WTC11 (cell line): ENCODE measurements around the gene SLC38A10. TPM values are rescaled to one million over a fixed set of nuclear protein-coding genes. Genes with fewer than 3 reads are reported as not detected.
A peak's percentile ranks its signal among the peaks of the same experiment; 100 is the strongest.

Source experiments
- ATAC-seq: fragments of 200-7000 bp; cut with Tn5 transposase; 2 replicates; pipeline ENCODE4 v1.10.0; 2021; ENCODE audit warnings: mild to moderate bottlenecking, moderate library complexity
- CTCF ChIA-PET: fragments of 300-600 bp; sonication (Branson Sonifier 250); formaldehyde crosslinking; loops from one replicate; lab custom pipeline; 2021; ENCODE audit warnings: antibody characterized with exemption; lab: Charles Lee
- POLR2A ChIA-PET: fragments of 350-600 bp; sonication (Branson Sonifier 250); formaldehyde crosslinking; loops from one replicate; lab custom pipeline; 2021; ENCODE audit warnings: antibody characterized with exemption; lab: Charles Lee
- DNase-seq: peaks from one replicate; pipeline ENCODE4 v3.0.0; 2021; ENCODE audit warnings: low spot score
- H3K27ac Mint-ChIP-seq: 2 replicates; pipeline ENCODE4 v1.8.0; 2021; ENCODE audit warnings: mixed read lengths
- H3K27me3 Mint-ChIP-seq: 2 replicates; pipeline ENCODE4 v1.8.0; 2021; ENCODE audit warnings: low read depth, mild to moderate bottlenecking, moderate library complexity, mixed read lengths
- H3K36me3 Mint-ChIP-seq: 2 replicates; pipeline ENCODE4 v1.8.0; 2021; ENCODE audit warnings: mixed read lengths
- H3K4me1 Mint-ChIP-seq: 2 replicates; pipeline ENCODE4 v1.8.0; 2022; ENCODE audit warnings: mixed read lengths
- H3K4me3 Mint-ChIP-seq: 2 replicates; pipeline ENCODE4 v1.8.0; 2021; ENCODE audit warnings: mild to moderate bottlenecking, moderate library complexity, mixed read lengths
- H3K9me3 Mint-ChIP-seq: 2 replicates; pipeline ENCODE4 v1.8.0; 2021; ENCODE audit warnings: mixed read lengths
- CBFB ChIP-seq: sonication (generic); formaldehyde crosslinking; IDR thresholded peaks from 2 replicates; pipeline ENCODE4 v1.8.1; 2022; ENCODE audit warnings: mild to moderate bottlenecking, low read depth, missing genetic modification reagents
- ELF4 ChIP-seq: sonication (generic); formaldehyde crosslinking; IDR thresholded peaks from 2 replicates; pipeline ENCODE4 v1.8.1; 2022; ENCODE audit warnings: low read depth, mild to moderate bottlenecking, moderate library complexity, missing genetic modification reagents
- ESRRA ChIP-seq: sonication (generic); formaldehyde crosslinking; IDR thresholded peaks from 2 replicates; pipeline ENCODE4 v1.8.1; 2022; ENCODE audit warnings: mild to moderate bottlenecking, missing genetic modification reagents, borderline replicate concordance
- FOXK1 ChIP-seq: sonication (generic); formaldehyde crosslinking; IDR thresholded peaks from 2 replicates; pipeline ENCODE4 v1.8.0; 2022; ENCODE audit warnings: mild to moderate bottlenecking, moderate library complexity, missing genetic modification reagents
- MXD4 ChIP-seq: fragments of 250-450 bp; sonication (Bioruptor Pico); IDR thresholded peaks from 2 replicates; pipeline ENCODE4 v1.8.0; 2021; ENCODE audit warnings: mild to moderate bottlenecking, moderate library complexity, borderline replicate concordance
- NR2C2 ChIP-seq: sonication (generic); formaldehyde crosslinking; IDR thresholded peaks from 2 replicates; pipeline ENCODE4 v1.8.0; 2022; ENCODE audit warnings: mild to moderate bottlenecking, missing genetic modification reagents
- SMAD3 ChIP-seq: sonication (generic); formaldehyde crosslinking; IDR thresholded peaks from 2 replicates; pipeline ENCODE4 v1.8.0; 2022; ENCODE audit warnings: missing genetic modification reagents, mild to moderate bottlenecking, borderline replicate concordance
- SOX15 ChIP-seq: fragments of 250-450 bp; sonication (Bioruptor Pico); IDR thresholded peaks from 2 replicates; pipeline ENCODE4 v1.9.0; 2021; ENCODE audit warnings: mild to moderate bottlenecking
- TEAD1 ChIP-seq: sonication (generic); formaldehyde crosslinking; IDR thresholded peaks from 2 replicates; pipeline ENCODE4 v1.8.0; 2022; ENCODE audit warnings: mild to moderate bottlenecking, missing genetic modification reagents
- ZNF121 ChIP-seq: sonication (generic); formaldehyde crosslinking; IDR thresholded peaks from 2 replicates; pipeline ENCODE4 v1.8.0; 2023; ENCODE audit warnings: missing genetic modification reagents
- ZNF232 ChIP-seq: sonication (generic); formaldehyde crosslinking; IDR thresholded peaks from 2 replicates; pipeline ENCODE4 v1.8.0; 2022; ENCODE audit warnings: mild to moderate bottlenecking, missing genetic modification reagents
- ZNF416 ChIP-seq: fragments of 250-450 bp; sonication (Bioruptor Pico); IDR thresholded peaks from 2 replicates; pipeline ENCODE4 v1.9.0; 2021; ENCODE audit warnings: mild to moderate bottlenecking, inconsistent platforms
- total RNA-seq: library from RNA; stranded (reverse); gene quantifications from 3 replicates; pipeline ENCODE4 v1.2.3, GENCODE V29; 2021
- TF ChIP-seq, protein P1 (sequence below): fragments of 250-450 bp; sonication (Bioruptor Pico); IDR thresholded peaks from 2 replicates; pipeline ENCODE4 v2.1.2; 2022; ENCODE audit warnings: mild to moderate bottlenecking, moderate library complexity
- TF ChIP-seq, protein P2 (sequence below): sonication (generic); formaldehyde crosslinking; IDR thresholded peaks from 2 replicates; pipeline ENCODE4 v1.8.1; 2023; ENCODE audit warnings: mild to moderate bottlenecking, missing genetic modification reagents, moderate library complexity
- TF ChIP-seq, protein P3 (sequence below): sonication (generic); formaldehyde crosslinking; IDR thresholded peaks from 2 replicates; pipeline ENCODE4 v1.8.1; 2023; ENCODE audit warnings: mild to moderate bottlenecking, missing genetic modification reagents
- TF ChIP-seq, protein P4 (sequence below): sonication (generic); formaldehyde crosslinking; IDR thresholded peaks from 2 replicates; pipeline ENCODE4 v1.8.0; 2023; ENCODE audit warnings: missing genetic modification reagents
- TF ChIP-seq, protein P5 (sequence below): sonication (generic); formaldehyde crosslinking; IDR thresholded peaks from 2 replicates; pipeline ENCODE4 v1.8.1; 2022; ENCODE audit warnings: low read depth, missing genetic modification reagents, borderline replicate concordance
- TF ChIP-seq, protein P6 (sequence below): sonication (generic); formaldehyde crosslinking; IDR thresholded peaks from 2 replicates; pipeline ENCODE4 v1.8.1; 2022; ENCODE audit warnings: mild to moderate bottlenecking, missing genetic modification reagents, moderate library complexity, borderline replicate concordance
- TF ChIP-seq, protein P7 (sequence below): sonication (generic); formaldehyde crosslinking; IDR thresholded peaks from 2 replicates; pipeline ENCODE4 v1.8.1; 2022; ENCODE audit warnings: missing genetic modification reagents, borderline replicate concordance

The SLC38A10 gene
- total RNA-seq, 1 experiment from 2014 or later: 47.0 TPM

DNA sequence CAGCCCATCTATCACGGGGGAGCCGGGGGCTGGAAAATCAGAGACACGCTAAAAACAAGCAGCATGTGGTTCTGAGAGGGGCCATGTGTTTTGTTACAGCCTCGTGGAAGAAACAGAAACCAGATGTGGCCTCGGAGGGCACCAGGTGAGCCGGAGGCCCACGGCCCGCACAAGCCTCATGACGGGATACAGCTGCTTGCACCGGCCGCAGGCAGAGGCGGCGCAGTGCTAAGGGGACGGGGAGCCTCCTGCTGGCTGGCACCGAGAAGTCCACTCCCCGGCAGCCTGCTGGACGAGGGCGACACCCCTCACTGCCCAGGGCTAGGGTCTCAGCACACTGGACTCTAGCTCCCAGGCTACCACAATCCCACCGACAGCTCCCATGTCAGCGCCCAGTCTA, 36.8 kb downstream of the SLC38A10 start:
- CTCF ChIA-PET: interaction anchor here (0.9 to 1.6 kb wide), 5 partner anchors 16 to 226 kb away, joined by 3 to 7 read pairs (median 3); partner anchors contain the start of genes NDUFAF8 and TEPSIN

DNA sequence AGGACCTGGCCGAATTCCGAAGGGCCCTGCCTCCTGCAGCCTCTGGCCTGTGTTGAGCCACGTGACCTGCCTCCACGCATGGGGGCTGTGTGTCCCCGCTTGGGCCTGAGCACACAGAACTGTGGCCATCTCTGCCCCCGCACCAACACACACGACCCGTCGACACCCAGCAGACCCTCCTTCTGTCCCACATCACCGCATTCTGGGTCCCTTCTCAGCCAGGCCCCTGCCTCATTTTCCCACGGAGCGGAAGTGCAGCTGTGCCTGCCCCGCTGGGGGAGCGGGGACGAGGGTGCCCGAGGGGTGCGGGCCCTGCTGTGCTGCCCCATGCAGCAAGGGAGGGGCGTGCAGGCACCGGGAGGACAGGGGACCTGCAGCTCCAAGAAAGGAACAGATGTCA, 37.6 kb downstream of the SLC38A10 start:
- no peak overlapping the region for H3K27ac Mint-ChIP-seq
- H3K27me3 Mint-ChIP-seq: no peaks in the 10 kb centered on the region

More for the DNA sequence above, 36.8 kb downstream of the SLC38A10 start:
- no peaks in the 10 kb centered on the region; the same call in 1 of the 2 replicates for H3K9me3 Mint-ChIP-seq
- no peak overlapping the region for H3K4me3 Mint-ChIP-seq
- no peaks in the 10 kb centered on the region for H3K27me3 Mint-ChIP-seq
- H3K36me3 Mint-ChIP-seq: no peaks in the 10 kb centered on the region
- no peak for TF ChIP-seq CBFB (CRISPR knock-in tag)
- TF ChIP-seq, protein P1, sequence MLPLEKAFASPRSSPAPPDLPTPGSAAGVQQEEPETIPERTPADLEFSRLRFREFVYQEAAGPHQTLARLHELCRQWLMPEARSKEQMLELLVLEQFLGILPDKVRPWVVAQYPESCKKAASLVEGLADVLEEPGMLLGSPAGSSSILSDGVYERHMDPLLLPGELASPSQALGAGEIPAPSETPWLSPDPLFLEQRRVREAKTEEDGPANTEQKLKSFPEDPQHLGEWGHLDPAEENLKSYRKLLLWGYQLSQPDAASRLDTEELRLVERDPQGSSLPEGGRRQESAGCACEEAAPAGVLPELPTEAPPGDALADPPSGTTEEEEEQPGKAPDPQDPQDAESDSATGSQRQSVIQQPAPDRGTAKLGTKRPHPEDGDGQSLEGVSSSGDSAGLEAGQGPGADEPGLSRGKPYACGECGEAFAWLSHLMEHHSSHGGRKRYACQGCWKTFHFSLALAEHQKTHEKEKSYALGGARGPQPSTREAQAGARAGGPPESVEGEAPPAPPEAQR (CRISPR knock-in tag): no peak
- no peak for TF ChIP-seq SMAD3 (CRISPR knock-in tag)
- no peak for TF ChIP-seq ELF4 (CRISPR knock-in tag)
- TF ChIP-seq ESRRA (CRISPR knock-in tag): no peak
- TF ChIP-seq, protein P2, sequence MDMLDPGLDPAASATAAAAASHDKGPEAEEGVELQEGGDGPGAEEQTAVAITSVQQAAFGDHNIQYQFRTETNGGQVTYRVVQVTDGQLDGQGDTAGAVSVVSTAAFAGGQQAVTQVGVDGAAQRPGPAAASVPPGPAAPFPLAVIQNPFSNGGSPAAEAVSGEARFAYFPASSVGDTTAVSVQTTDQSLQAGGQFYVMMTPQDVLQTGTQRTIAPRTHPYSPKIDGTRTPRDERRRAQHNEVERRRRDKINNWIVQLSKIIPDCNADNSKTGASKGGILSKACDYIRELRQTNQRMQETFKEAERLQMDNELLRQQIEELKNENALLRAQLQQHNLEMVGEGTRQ (CRISPR knock-in tag): no peak
- no peak for TF ChIP-seq ZNF416 (CRISPR knock-in tag)
- no peak for TF ChIP-seq ZNF232 (CRISPR knock-in tag)
- no peak for TF ChIP-seq SOX15 (CRISPR knock-in tag)
- TF ChIP-seq, protein P3, sequence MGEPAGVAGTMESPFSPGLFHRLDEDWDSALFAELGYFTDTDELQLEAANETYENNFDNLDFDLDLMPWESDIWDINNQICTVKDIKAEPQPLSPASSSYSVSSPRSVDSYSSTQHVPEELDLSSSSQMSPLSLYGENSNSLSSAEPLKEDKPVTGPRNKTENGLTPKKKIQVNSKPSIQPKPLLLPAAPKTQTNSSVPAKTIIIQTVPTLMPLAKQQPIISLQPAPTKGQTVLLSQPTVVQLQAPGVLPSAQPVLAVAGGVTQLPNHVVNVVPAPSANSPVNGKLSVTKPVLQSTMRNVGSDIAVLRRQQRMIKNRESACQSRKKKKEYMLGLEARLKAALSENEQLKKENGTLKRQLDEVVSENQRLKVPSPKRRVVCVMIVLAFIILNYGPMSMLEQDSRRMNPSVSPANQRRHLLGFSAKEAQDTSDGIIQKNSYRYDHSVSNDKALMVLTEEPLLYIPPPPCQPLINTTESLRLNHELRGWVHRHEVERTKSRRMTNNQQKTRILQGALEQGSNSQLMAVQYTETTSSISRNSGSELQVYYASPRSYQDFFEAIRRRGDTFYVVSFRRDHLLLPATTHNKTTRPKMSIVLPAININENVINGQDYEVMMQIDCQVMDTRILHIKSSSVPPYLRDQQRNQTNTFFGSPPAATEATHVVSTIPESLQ: no peak
- TF ChIP-seq, protein P4, sequence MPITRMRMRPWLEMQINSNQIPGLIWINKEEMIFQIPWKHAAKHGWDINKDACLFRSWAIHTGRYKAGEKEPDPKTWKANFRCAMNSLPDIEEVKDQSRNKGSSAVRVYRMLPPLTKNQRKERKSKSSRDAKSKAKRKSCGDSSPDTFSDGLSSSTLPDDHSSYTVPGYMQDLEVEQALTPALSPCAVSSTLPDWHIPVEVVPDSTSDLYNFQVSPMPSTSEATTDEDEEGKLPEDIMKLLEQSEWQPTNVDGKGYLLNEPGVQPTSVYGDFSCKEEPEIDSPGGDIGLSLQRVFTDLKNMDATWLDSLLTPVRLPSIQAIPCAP (CRISPR knock-in tag): no peak
- no peak for TF ChIP-seq NR2C2 (CRISPR knock-in tag)
- H3K4me1 Mint-ChIP-seq: peaks cover 13% of the 10 kb centered on the region
- POLR2A ChIA-PET: no interaction called here
- H3K27ac Mint-ChIP-seq: no peak overlapping the region
- DNase-seq: peak; percentile 51
- ATAC-seq: peak; percentile 40

More for the DNA sequence above, 37.6 kb downstream of the SLC38A10 start:
- Mint-ChIP-seq H3K9me3 (no peaks in the 10 kb centered on the region; the same call in 1 of the 2 replicates), H3K4me1 (peaks cover 17% of the 10 kb centered on the region)
- TF ChIP-seq MXD4 (CRISPR knock-in tag) (no peak), ZNF121 (CRISPR knock-in tag) (no peak), TEAD1 (CRISPR knock-in tag) (no peak), FOXK1 (CRISPR knock-in tag) (no peak)
- TF ChIP-seq, protein P5, sequence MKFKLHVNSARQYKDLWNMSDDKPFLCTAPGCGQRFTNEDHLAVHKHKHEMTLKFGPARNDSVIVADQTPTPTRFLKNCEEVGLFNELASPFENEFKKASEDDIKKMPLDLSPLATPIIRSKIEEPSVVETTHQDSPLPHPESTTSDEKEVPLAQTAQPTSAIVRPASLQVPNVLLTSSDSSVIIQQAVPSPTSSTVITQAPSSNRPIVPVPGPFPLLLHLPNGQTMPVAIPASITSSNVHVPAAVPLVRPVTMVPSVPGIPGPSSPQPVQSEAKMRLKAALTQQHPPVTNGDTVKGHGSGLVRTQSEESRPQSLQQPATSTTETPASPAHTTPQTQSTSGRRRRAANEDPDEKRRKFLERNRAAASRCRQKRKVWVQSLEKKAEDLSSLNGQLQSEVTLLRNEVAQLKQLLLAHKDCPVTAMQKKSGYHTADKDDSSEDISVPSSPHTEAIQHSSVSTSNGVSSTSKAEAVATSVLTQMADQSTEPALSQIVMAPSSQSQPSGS (CRISPR knock-in tag): no peak
- TF ChIP-seq, protein P6, sequence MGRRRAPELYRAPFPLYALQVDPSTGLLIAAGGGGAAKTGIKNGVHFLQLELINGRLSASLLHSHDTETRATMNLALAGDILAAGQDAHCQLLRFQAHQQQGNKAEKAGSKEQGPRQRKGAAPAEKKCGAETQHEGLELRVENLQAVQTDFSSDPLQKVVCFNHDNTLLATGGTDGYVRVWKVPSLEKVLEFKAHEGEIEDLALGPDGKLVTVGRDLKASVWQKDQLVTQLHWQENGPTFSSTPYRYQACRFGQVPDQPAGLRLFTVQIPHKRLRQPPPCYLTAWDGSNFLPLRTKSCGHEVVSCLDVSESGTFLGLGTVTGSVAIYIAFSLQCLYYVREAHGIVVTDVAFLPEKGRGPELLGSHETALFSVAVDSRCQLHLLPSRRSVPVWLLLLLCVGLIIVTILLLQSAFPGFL (CRISPR knock-in tag): no peak
- TF ChIP-seq, protein P7, sequence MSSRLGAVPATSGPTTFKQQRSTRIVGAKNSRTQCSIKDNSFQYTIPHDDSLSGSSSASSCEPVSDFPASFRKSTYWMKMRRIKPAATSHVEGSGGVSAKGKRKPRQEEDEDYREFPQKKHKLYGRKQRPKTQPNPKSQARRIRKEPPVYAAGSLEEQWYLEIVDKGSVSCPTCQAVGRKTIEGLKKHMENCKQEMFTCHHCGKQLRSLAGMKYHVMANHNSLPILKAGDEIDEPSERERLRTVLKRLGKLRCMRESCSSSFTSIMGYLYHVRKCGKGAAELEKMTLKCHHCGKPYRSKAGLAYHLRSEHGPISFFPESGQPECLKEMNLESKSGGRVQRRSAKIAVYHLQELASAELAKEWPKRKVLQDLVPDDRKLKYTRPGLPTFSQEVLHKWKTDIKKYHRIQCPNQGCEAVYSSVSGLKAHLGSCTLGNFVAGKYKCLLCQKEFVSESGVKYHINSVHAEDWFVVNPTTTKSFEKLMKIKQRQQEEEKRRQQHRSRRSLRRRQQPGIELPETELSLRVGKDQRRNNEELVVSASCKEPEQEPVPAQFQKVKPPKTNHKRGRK (CRISPR knock-in tag): no peak
- TF ChIP-seq, all 79 proteins: peak for 0
- DNase-seq (no peak), ATAC-seq (no peak)
- ChIA-PET CTCF (interaction anchor here (1.2 kb wide), 1 partner anchor 108 kb away, joined by 3 read pairs; no protein-coding TSS in a partner anchor), POLR2A (no interaction called here)
- H3K4me3 Mint-ChIP-seq: no peak overlapping the region
- H3K36me3 Mint-ChIP-seq: 0 out of 2 replicates have a peak, but pooled peaks cover 4% of the 10 kb centered on the region
